Pancreas (tissue), 10 donors: ENCODE results near the gene KREMEN1. TPM values are rescaled to one million over a fixed set of nuclear protein-coding genes. Genes with fewer than 3 reads are reported as not detected.

ENCODE experiments used
- ATAC-seq, 4 donors: fragments of 200-7000 bp; cut with Tn5 transposase; one replicate each; pipeline versions ENCODE4 v1.8.0 to v1.9.1; 2020; ENCODE audit warnings: mild to moderate bottlenecking in 4 of 4, moderate library complexity in 4 of 4
- DNase-seq, 6 donors: peaks; one replicate each; pipeline ENCODE4 v3.0.0-alpha.2; 2020
- FAIRE-seq: peaks from 2 replicates; lab custom pipeline; 2012; peaks lifted over from hg19 to GRCh38; lab: Jason Lieb, UNC
- H3K27ac ChIP-seq, 4 donors: fragments of 200-600 bp; sonication (generic); 1 replicate in 3 of 4; 2 replicates in 1 of 4; pipeline versions ENCODE4 v1.5.0 to v1.8.0; 2020
- H3K27me3 ChIP-seq, 4 donors: fragments of 200-600 bp; one replicate each; pipeline ENCODE4 v1.8.0; 2021
- H3K36me3 ChIP-seq, 3 donors: fragments of 200-600 bp; sonication (generic) in 1 of 3; one replicate each; pipeline versions ENCODE4 v1.5.0 to v1.8.0; 2020 to 2021
- H3K4me1 ChIP-seq, 3 donors: fragments of 200-600 bp; one replicate each; pipeline ENCODE4 v1.8.0; 2021
- H3K4me3 ChIP-seq, 4 donors: fragments of 200-600 bp; sonication (generic) in 2 of 4; one replicate each; pipeline versions ENCODE4 v1.5.0 to v1.8.0; 2020 to 2021
- H3K9me3 ChIP-seq, 4 donors: fragments of 200-600 bp; one replicate each; pipeline ENCODE4 v1.8.0; 2021
- CTCF ChIP-seq, 4 donors: fragments of 200-600 bp; sonication (generic) in 3 of 4; IDR thresholded peaks; one replicate each; pipeline versions ENCODE4 v1.5.0 to v1.8.0; 2021; ENCODE audit warnings: antibody characterized with exemption in 4 of 4
- WGBS, 2 donors: extraction: QIAGEN DNeasy Blood & Tissue Kit; methylation state at CpG; one replicate each; pipeline ENCODE4 v1.1.7; 2013; 5-methylcytosine and 5-hydroxymethylcytosine counted together
- intact Hi-C, 3 donors: fragments of 100-400 bp; cut with DNase I; formaldehyde crosslinking; loops; one replicate each; pipeline versions ENCODE4 v1.11.1 to v1.14.2; 2022
- polyA plus RNA-seq, 2 donors: library from polyadenylated mRNA; stranded (reverse); fragments of 200-250 nt; gene quantifications; one replicate each; pipeline ENCODE4 v1.2.3, GENCODE V29; 2013
- total RNA-seq, 6 donors: library from RNA; stranded (reverse); fragmentation: NEBNext Ultra II Directional in 4 of 6; extraction: Animal tissue kit (Norgen Biotek cat#: 25700) in 4 of 6; gene quantifications; one replicate each; pipeline versions ENCODE4 v1.2.1 to v1.2.4, GENCODE V29; 2021 to 2023
- donor health status: healthy with polysubstance abuse.
- donor health status: DM: no; HTN: no; CAD: no; lungs with moderate emphysema.
- donor health status: DM: no; HTN: no; CAD: no.
- donor health status: control.
- donor health status: control.
- donor health status: Bipolar disorder and iron deficiency.
- donor health status: DM: yes; HTN: yes; CAD: no.
- donor health status: DM: no; HTN: no; CAD: no.
- donor health status: DM: no; HTN: no; CAD: no.
- donor health status: DM: yes; HTN: yes; CAD: no.

The KREMEN1 gene
- total and polyA plus RNA-seq, 8 donors = 3.3 to 8.7 (median 4.5) TPM

GRCh38 chr22:29040385-29041275 is 32.2 kb upstream of the KREMEN1 start:
- intact Hi-C loops = loop anchor here in 1 of 3 donors (5.0 kb wide), 1 partner anchor 183 kb away; no protein-coding TSS in a partner anchor
- Histone ChIP-seq H3K27ac (peak overlapping the region in 2 of 4 donors; percentile 14 to 15), H3K4me1 (peaks cover 0 to 16% (median 0%) of the 10 kb centered on the region in 3 donors), H3K9me3 (no peaks in the 10 kb centered on the region), H3K27me3 (no peaks in the 10 kb centered on the region), H3K36me3 (peaks cover 0 to 11% (median 0%) of the 10 kb centered on the region in 3 donors), H3K4me3 (no peak overlapping the region)
- DNase-seq = peak in 4 of 6 donors; percentile 55 to 76 (median 62)
- peak; percentile 83 to 91 (median 90) for ATAC-seq
- no peak for FAIRE-seq
- peak; percentile 91 to 96 (median 94) for TF ChIP-seq CTCF (IDR thresholded peaks at IDR 0.05)
- 35 to 39% methylated on average over 9 of the region's 9 CpGs for WGBS, 2 donors

- intact Hi-C loops = loop anchor here in 1 of 3 donors (5.0 kb wide), 1 partner anchor 184 kb away; no protein-coding TSS in a partner anchor
- no peak for DNase-seq
- FAIRE-seq = no peak
- H3K36me3 ChIP-seq = peaks cover 0 to 11% (median 0%) of the 10 kb centered on the region in 3 donors
- no peak overlapping the region for H3K4me3 ChIP-seq
- TF ChIP-seq CTCF (IDR thresholded peaks at IDR 0.05) = no peak
- no peaks in the 10 kb centered on the region for H3K9me3 ChIP-seq
- peak; percentile 17 to 68 (median 49) for ATAC-seq
- H3K4me1 ChIP-seq = peaks cover 0 to 16% (median 0%) of the 10 kb centered on the region in 3 donors
- 32 to 38% methylated on average over 2 of the region's 2 CpGs for WGBS, 2 donors
- H3K27ac ChIP-seq = peak overlapping the region in 2 of 4 donors; percentile 14 to 15
- H3K27me3 ChIP-seq = no peaks in the 10 kb centered on the region
These were observed 31.4 kb upstream of the KREMEN1 start for GRCh38 chr22:29041408-29041807.

- DNase-seq (no peak), FAIRE-seq (no peak), ATAC-seq (peak in 1 of 4 donors; percentile 13)
- no peak overlapping the region for H3K4me3 ChIP-seq
- H3K4me1 ChIP-seq = peaks cover 0 to 16% (median 0%) of the 10 kb centered on the region in 3 donors
- no peaks in the 10 kb centered on the region for H3K9me3 ChIP-seq
- 86 to 94% methylated on average over 7 of the region's 7 CpGs for WGBS, 2 donors
- peaks cover 4 to 27% (median 6%) of the 10 kb centered on the region in 3 donors for H3K36me3 ChIP-seq
- intact Hi-C loops = loop anchor here in 1 of 3 donors (5.0 kb wide), 1 partner anchor 187 kb away; no protein-coding TSS in a partner anchor
- H3K27me3 ChIP-seq = no peaks in the 10 kb centered on the region
- peak overlapping the region in 2 of 4 donors; percentile 57 to 73 for H3K27ac ChIP-seq
- no peak for TF ChIP-seq CTCF (IDR thresholded peaks at IDR 0.05)
These were observed 28.8 kb upstream of the KREMEN1 start for GRCh38 chr22:29043906-29044575.

GRCh38 chr22:29044657-29045176 is 28.1 kb upstream of the KREMEN1 start:
- H3K4me3 ChIP-seq = no peak overlapping the region
- H3K27me3 ChIP-seq = no peaks in the 10 kb centered on the region
- TF ChIP-seq CTCF (IDR thresholded peaks at IDR 0.05) = no peak
- intact Hi-C loops = loop anchor here in 1 of 3 donors (5.0 kb wide), 1 partner anchor 187 kb away; no protein-coding TSS in a partner anchor
- ATAC-seq (peak in 2 of 4 donors; percentile 8 to 15), DNase-seq (no peak), FAIRE-seq (no peak)
- peak overlapping the region in 2 of 4 donors; percentile 57 to 73 for H3K27ac ChIP-seq
- H3K4me1 ChIP-seq = peaks cover 0 to 16% (median 0%) of the 10 kb centered on the region in 3 donors
- H3K9me3 ChIP-seq = no peaks in the 10 kb centered on the region
- WGBS, 2 donors = 88 to 96% methylated on average over 13 of the region's 13 CpGs
- peaks cover 4 to 34% (median 13%) of the 10 kb centered on the region in 3 donors for H3K36me3 ChIP-seq
